ENCODE results near the gene IPO13. TPM values are rescaled to one million over a fixed set of nuclear protein-coding genes. Genes with fewer than 3 reads are reported as not detected.

The IPO13 gene
- total and polyA plus RNA-seq, 2 donors (not counting 1 experiment from before 2014, with no cell fraction given), result 12.8 to 18.5 TPM

DNA sequence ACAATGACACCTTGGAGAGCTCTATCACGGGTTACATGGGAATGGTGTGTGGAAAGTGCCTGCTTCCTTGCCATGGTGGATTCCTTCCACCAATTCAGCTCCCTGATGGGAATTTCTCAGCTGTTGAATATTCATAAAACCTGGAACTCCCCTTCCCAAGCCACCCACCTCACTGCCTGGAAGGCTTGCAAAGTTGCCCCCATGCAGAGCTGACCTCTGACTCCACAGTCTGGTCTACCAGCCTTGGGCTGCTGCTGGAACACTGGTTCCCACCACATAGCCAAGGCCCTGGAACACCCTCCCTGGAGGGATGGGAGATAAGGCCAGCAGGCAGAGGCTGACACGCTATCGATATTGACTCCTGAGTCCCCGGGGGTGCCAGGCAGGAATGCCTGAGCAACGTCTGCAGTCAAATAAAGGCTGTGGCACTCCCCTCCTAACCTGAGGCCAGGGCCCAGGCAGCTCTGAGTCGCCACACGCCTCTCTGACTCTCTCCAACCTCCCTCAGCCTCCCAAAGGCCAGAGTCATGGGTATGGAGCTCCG, 53.4 kb downstream of the IPO13 start:
- Histone ChIP-seq H3K36me3 (ENCODE audit: control insufficient read depth, insufficient read depth, low read length) (no peaks in the 10 kb centered on the region), H3K27me3 (ENCODE audit: control insufficient read depth, insufficient read depth, low read length) (no peaks in the 10 kb centered on the region), H2AFZ (ENCODE audit: low read length) (no peak overlapping the region), H3K4me3 (replicated peaks in 1 of 4; ENCODE audit: control extremely low read depth in 1 of 4, insufficient read depth in 1 of 4, low read depth in 3 of 4, low read length in 4 of 4) (no peak overlapping the region), H3K27ac (ENCODE audit: insufficient read depth, low read length) (no peak overlapping the region), H3K4me2 (ENCODE audit: extremely low read depth, insufficient read depth, low read length) (no peak overlapping the region), H3K9me3 (ENCODE audit: control insufficient read depth, insufficient read depth, low read depth, low read length) (no peaks in the 10 kb centered on the region), H3K79me2 (ENCODE audit: control insufficient read depth, insufficient read depth, low read length) (no peaks in the 10 kb centered on the region), H4K20me1 (ENCODE audit: control insufficient read depth, extremely low read depth, insufficient read depth, low read length) (no peaks in the 10 kb centered on the region), H3K4me1 (ENCODE audit: control insufficient read depth, extremely low read depth, insufficient read depth, low read length) (no peaks in the 10 kb centered on the region), H3K9ac (ENCODE audit: insufficient read depth, low read length) (no peak overlapping the region)
- TF ChIP-seq EZH2 (IDR thresholded peaks at IDR 0.05; ENCODE audit: low read length, missing control alignments) (no peak), CTCF (conservative IDR thresholded peaks at IDR 0.05 in 1 of 2, IDR thresholded peaks at IDR 0.05 in 1 of 2; ENCODE audit: low read depth in 1 of 2, low read length in 2 of 2) (no peak)
- no peak for DNase-seq (ENCODE audit: low read depth in 2 of 2)

- H3K9me3 ChIP-seq (ENCODE audit: control insufficient read depth, insufficient read depth, low read depth, low read length), result no peaks in the 10 kb centered on the region
- H3K79me2 ChIP-seq (ENCODE audit: control insufficient read depth, insufficient read depth, low read length), result no peaks in the 10 kb centered on the region
- TF ChIP-seq CTCF (conservative IDR thresholded peaks at IDR 0.05 in 1 of 2, IDR thresholded peaks at IDR 0.05 in 1 of 2; ENCODE audit: low read depth in 1 of 2, low read length in 2 of 2), result no peak
- no peak for TF ChIP-seq EZH2 (IDR thresholded peaks at IDR 0.05; ENCODE audit: low read length, missing control alignments)
- no peaks in the 10 kb centered on the region for H3K27me3 ChIP-seq (ENCODE audit: control insufficient read depth, insufficient read depth, low read length)
- H3K36me3 ChIP-seq (ENCODE audit: control insufficient read depth, insufficient read depth, low read length), result no peaks in the 10 kb centered on the region
- no peak overlapping the region for H3K4me2 ChIP-seq (ENCODE audit: extremely low read depth, insufficient read depth, low read length)
- H2AFZ ChIP-seq (ENCODE audit: low read length), result no peak overlapping the region
- H3K9ac ChIP-seq (ENCODE audit: insufficient read depth, low read length), result no peak overlapping the region
- no peak overlapping the region for H3K4me3 ChIP-seq (replicated peaks in 1 of 4; ENCODE audit: control extremely low read depth in 1 of 4, insufficient read depth in 1 of 4, low read depth in 3 of 4, low read length in 4 of 4)
- no peak overlapping the region for H3K27ac ChIP-seq (ENCODE audit: insufficient read depth, low read length)
- H4K20me1 ChIP-seq (ENCODE audit: control insufficient read depth, extremely low read depth, insufficient read depth, low read length), result no peaks in the 10 kb centered on the region
- H3K4me1 ChIP-seq (ENCODE audit: control insufficient read depth, extremely low read depth, insufficient read depth, low read length), result peaks cover 2% of the 10 kb centered on the region
- DNase-seq (ENCODE audit: low read depth in 2 of 2), result no peak
Observed at GRCh38 chr1:44002165-44002564, 55.4 kb downstream of the IPO13 start.

GRCh38 chr1:44002606-44003157, 55.9 kb downstream of the IPO13 start:
- peaks cover 2% of the 10 kb centered on the region for H3K4me1 ChIP-seq (ENCODE audit: control insufficient read depth, extremely low read depth, insufficient read depth, low read length)
- TF ChIP-seq EZH2 (IDR thresholded peaks at IDR 0.05; ENCODE audit: low read length, missing control alignments), result no peak
- peak; percentile 7 to 24 for TF ChIP-seq CTCF (conservative IDR thresholded peaks at IDR 0.05 in 1 of 2, IDR thresholded peaks at IDR 0.05 in 1 of 2; ENCODE audit: low read depth in 1 of 2, low read length in 2 of 2)
- H4K20me1 ChIP-seq (ENCODE audit: control insufficient read depth, extremely low read depth, insufficient read depth, low read length), result no peaks in the 10 kb centered on the region
- no peaks in the 10 kb centered on the region for H3K36me3 ChIP-seq (ENCODE audit: control insufficient read depth, insufficient read depth, low read length)
- DNase-seq (ENCODE audit: low read depth in 2 of 2), result no peak
- no peaks in the 10 kb centered on the region for H3K9me3 ChIP-seq (ENCODE audit: control insufficient read depth, insufficient read depth, low read depth, low read length)
- no peak overlapping the region for H2AFZ ChIP-seq (ENCODE audit: low read length)
- no peak overlapping the region for H3K27ac ChIP-seq (ENCODE audit: insufficient read depth, low read length)
- H3K79me2 ChIP-seq (ENCODE audit: control insufficient read depth, insufficient read depth, low read length), result no peaks in the 10 kb centered on the region
- no peak overlapping the region for H3K9ac ChIP-seq (ENCODE audit: insufficient read depth, low read length)
- H3K4me2 ChIP-seq (ENCODE audit: extremely low read depth, insufficient read depth, low read length), result no peak overlapping the region
- H3K4me3 ChIP-seq (replicated peaks in 1 of 4; ENCODE audit: control extremely low read depth in 1 of 4, insufficient read depth in 1 of 4, low read depth in 3 of 4, low read length in 4 of 4), result no peak overlapping the region
- H3K27me3 ChIP-seq (ENCODE audit: control insufficient read depth, insufficient read depth, low read length), result no peaks in the 10 kb centered on the region
